Embryonic facial prominence (tissue), 1 donor: ENCODE results near the gene PRDM13.
"Not testable (repeated sequence)": the region's sequence is repeated elsewhere in the genome, so short reads cannot be mapped to it uniquely, and the experiment has no call there.

Source experiments
- DNase-seq: peaks from one replicate; pipeline ENCODE4 v3.0.0-alpha.2; 2016; ENCODE audit errors: extremely low spot score

The PRDM13 gene

DNA sequence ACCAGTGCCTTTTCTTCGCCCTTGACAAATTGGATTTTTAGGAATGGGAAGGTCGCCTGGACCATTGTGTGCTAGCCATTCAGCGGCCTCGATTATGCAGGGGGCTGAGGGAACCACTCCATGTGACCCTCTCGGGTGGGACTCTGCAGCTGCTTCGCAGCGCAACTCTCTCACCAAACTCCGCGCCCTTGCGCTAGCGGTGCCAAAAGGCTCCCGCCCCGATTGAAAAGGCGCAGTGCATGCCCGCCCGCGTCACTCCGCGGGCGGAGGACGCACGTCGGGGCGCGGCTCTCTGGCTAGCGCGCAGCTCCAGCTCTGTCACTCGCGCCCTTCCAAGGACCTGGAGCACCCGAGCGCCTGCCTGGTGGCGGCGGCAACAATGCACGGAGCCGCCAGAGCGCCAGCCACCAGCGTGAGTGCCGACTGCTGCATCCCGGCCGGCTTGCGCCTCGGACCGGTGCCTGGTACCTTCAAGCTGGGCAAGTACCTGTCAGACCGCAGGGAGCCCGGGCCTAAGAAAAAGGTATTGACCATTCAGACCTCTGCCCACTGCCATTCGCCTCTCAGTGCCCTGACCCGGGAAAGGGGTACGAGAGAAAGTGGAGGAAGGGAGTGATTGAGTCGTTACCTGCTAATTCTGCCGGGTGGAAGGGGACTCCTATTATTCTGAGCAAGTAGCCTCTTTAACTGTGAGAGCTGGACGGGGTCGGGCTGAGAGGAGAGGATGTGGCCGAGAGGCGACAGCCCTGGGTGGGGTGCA is at the start of gene PRDM13:
Gene PRDM13, plus strand, starts transcription at position 178 of the 760 bp plus-strand sequence. Its CDS starts 202 bp downstream, at position 380.
- no peak for DNase-seq

- DNase-seq, result no peak
Measured at GRCh38 chr6:99559057-99559456, 47.6 kb upstream of the PRDM13 start.

- DNase-seq, result no peak
Measured at GRCh38 chr6:99560668-99561067, 46.0 kb upstream of the PRDM13 start.

DNA sequence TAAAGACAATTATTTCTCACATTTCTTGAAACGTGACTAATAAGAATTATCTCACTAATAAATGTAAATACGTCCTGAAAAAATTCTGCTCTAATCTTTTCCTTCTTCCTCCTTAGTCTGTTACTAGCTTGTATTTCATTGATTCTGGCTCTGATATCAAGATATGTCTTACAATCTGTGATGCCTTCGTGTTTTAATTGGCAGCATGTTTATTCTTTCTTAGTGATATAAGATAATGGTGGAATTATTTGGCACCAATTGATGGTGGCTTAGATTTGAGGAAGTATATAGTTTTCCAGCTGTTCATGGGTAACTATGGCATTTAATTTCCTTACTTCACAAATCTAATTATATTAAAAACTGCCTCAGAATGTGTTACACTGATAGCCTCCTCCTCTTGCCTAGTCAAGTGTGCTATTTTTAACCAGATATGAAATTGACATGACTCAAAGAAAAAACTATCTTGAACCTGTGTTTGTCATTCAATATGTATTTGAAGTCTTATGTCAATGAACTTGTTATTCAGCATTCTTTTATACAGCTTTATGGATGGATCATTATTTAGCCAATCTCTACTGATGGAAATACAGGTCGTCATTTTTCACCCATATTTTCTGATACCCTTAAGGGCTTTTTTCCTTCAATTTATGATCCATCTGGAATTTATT is 43.4 kb upstream of the PRDM13 start:
- no peak for DNase-seq

DNA sequence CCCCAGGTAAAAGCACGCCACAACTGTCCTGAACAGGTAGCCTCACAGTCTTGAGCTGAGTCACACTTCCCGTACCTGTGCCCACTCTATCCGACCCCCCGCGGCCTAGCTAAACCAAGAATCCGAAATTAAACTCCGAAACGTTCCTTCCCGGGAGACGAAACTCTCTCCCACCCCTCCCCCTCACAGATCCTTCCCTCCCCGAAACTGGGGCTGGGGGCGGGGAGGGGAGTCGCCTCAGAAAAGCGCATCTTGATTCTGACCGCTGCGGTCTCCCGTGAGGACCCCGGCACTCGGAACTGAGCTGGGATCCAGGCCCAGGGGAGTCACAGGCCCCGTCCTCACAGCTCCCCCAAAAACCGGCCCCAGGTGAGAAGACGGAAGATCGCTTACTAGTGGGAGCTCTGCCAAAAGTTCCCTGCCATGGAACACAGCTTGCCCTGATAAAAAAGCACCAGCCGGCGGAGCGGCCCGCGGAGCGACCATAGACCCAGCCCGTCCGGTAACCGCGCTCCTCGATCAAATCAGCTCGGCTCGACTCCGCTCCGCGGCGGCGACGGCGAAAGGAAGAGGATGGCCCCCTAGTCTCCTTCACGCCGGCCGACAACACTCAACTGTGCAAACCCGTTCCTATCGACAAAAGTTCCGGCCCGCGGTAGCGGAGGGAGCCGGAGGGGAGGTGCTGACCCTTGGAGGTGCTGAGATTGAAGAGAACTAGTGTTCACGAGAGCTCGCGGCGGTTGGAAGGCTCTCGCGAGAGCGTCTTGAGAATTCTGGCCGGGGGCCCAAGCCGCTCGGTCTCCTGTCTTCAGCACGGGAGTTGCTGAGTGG is 38.3 kb upstream of the PRDM13 start, which contains the start of gene CCNC:
Gene CCNC, minus strand, starts transcription at position 558 of the 831 bp plus-strand sequence. Its CDS starts 133 bp downstream, at position 425.
- peak; percentile 92 for DNase-seq

GRCh38 chr6:99573980-99574617 is 32.5 kb upstream of the PRDM13 start:
- DNase-seq, result no peak

DNA sequence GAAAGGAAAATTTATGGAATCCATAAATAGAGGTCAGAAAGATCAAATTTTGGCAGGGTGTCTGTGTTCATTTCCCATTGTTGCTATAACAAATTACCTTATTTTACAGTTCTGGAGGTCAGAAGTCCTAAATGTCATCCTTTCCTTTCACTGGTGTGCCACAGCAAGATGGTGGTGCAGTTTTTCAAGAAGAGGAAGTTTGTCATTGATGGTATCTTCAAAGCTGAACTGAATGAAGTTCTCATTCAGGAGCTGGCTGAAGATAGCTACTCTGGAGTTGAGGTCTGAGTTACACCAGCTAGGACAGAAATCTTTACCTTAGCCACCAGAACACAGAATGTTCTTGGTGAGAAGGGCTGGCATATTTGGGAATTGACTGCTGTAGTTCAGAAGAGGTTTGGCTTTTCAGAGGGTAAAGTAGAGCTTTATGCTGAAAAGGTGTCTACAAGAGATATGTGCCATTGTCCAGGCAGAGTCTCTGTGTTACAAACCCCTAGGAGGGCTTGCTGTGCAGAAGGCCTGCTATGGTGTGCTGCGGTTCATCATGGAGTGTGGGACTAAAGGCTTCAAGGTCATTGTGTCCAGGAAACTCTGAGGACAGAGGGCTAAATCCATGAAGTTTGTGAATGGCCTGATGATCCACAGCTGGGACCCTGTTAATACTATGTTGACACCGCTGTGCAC is 30.9 kb upstream of the PRDM13 start:
- DNase-seq, result no peak

- DNase-seq, result no peak
Measured at GRCh38 chr6:99579781-99580180, 26.9 kb upstream of the PRDM13 start.

GRCh38 chr6:99587792-99588191 is 18.8 kb upstream of the PRDM13 start:
- no peak for DNase-seq

DNA sequence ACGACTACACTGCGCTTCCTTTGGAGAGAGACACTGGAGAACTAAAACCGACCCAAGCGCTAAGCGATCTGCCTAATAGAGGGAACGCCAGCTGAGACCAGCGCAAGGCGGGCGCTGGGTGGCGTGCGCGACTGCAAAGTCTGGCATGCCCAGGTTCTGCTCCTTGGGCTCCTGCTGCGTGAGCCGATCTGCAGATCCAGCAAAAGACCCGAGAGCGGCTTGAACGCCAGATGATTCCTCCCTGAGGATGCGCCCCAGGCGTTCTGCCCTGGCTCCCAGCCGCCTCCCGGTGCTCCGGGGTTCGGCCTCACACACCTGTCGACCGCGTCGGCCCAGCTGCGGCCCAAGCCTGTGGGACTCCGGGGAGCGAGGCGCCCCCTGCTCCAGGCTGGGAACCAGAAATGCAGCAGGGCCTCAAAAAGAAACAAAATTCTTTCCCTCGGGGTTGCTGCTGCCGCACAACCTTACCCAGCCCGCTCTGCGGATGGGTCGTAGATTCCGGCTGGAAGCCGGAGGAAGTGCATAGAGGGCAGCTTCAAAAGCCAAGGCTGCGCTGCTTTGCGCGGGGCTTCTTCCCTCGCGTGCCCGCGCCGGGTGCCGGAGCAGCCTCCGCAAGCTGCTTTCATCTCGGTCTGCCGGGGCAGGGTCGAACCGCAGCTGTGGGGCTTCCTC is 17.9 kb upstream of the PRDM13 start:
- DNase-seq, result peak; percentile 35

DNA sequence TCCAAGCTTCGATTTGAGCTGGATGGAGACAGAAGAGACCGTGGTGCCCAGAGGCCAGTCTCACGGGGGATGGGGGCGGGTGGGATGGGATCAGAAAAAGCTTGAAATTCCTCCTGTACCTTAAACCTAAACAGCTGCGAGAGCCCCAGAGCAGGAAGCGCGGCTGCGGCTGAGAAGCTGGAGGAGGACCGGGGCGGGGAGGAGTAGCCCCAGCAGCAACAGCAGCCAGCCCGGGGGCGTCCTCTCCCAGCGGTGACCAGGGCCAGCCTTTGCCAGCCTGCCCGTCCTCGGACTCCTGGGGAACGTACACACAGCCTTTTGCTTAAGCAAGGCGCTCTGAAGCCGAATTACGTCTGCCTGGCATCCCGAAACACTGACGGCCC is 17.4 kb upstream of the PRDM13 start:
- no peak for DNase-seq

- no peak for DNase-seq
Measured at GRCh38 chr6:99589907-99590493, 16.6 kb upstream of the PRDM13 start.

DNA sequence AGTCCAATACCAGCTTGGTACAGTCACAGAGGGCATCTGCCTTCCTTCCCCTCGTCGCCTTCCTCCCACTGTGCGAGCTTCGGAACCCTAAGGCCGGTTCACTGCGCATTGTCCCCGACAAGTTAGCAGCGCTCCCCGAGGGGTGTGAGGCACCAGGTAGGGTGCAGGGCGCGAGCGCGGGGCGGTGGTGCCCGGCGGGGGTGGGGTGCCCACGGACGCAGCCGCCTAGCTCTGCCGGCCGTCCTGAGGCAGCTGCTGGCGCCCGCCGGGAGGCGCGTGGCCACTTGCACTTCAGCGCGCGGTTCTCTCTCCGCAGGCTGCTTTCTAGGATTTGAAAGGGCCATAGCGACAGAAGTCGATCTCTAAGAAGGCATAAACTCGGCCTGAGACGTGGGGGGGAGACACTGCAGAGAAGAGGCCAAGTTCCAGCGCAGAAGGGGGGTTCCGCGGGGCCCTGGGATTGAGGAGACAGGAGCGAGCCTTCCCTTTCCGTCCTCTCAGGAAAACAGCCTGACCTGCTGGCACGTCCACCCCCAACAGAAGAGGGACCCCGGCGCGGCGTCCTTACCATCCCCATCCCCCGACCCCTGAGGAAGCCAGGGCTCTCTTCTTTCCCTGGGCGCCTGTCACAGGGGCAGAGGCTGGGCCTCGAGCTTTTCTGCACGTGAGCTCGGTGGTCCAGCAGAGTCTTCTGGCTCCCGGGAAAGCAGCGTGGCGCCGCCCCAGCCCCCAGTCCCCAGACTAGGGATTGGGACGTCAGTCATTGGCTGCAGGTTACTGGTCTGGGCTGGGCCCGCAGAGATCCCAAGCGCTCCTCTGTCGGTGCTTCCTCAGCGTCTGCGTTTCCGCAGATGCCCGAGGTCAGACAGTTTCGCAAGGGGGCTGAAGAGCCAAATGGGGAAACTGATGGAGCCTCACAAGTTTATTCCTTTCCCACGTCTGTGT is 15.6 kb upstream of the PRDM13 start:
- no peak for DNase-seq

GRCh38 chr6:99591673-99592364 is 14.8 kb upstream of the PRDM13 start:
- DNase-seq, result no peak

DNA sequence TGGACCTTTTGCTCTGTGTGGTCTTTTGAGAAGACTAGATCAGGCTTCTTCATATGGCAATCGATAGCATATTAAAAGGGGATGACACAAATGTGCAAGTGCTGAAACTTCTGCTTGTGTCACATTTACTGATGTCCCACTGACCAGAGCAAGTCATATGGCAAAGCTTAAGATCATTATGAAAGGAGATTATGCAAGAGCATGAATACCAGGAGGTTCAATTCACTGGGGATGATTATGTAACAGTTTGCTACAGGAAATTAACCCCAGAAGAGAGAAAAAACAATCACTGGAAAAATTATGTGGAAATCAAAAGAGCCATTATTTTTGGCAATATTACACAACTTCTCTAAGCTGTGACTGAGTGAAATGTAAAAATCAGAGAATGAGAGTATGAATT is 13.7 kb upstream of the PRDM13 start:
- DNase-seq, result no peak

DNA sequence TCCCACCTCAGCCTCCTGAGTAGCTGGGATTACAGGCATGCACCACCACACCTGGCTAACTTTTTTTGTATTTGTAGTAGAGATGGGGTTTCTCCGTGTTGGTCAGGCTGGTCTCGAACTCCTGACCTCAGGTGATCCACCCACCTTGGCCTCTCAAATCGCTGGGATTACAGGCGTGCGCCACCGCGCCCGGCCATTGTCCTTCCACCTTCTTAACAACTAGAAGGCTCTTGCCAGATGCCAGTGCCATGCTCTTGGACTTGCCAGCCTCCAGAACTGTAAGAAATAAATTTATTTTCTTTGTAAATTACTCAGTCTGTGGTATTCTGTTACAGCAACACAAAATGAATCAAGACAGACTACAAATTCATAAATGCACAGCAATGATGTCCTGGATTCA is 11.9 kb upstream of the PRDM13 start:
- DNase-seq, result not testable (repeated sequence)

DNA sequence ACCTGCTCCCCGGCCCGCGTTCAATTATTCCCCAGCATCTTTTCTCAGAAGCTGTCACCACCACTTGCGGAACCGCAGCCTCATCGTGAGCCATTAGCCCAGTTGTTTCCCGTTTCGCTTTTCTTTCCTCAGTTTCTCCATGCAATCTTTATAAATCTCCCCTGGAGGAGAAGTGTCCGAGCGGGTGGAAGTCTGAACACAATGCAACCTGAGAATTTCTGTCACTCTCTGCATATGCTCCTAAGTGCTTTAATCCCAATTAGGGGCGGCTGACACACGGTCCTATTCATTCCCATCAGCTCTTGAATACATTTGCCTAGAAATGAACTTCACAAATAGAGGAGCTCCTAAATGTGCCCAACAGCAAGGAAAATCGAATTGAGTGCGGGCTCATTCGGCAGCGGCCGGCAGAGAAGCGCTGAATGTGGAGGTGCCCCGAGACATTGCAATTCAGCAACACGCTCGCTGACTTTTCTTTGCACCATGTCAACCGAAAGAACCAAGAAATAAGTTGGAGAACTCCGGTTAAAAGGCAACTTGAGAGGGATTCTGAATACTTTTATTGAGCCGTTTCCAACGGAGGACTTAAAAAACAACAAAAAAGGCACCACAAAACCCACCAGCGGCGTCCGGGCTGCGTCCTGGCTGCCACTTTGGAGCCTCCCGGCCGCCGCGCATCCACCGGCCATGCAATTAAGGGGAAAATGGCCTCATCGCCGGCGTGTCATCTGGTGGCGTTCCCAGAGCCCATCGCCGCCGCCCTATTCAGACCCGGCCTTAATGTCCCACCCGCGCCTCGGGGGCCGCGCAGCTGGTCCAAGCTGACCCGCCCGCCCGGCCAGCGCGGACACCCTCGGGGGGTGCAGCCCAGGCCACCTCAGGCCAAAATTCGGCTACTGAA is 3.9 kb upstream of the PRDM13 start:
- no peak for DNase-seq
